Stimulated activated CD4-positive, alpha-beta T cell treated with anti-CD3 and anti-CD28 coated beads, TNF-alpha, amount 100 ng/mL, for 24 hours (primary cell): ENCODE results near the gene ACAD8.
A peak's percentile ranks its signal among the peaks of the same experiment; 100 is the strongest.
"Not testable (repeated sequence)": the region's sequence is repeated elsewhere in the genome, so short reads cannot be mapped to it uniquely, and the experiment has no call there.

ENCODE experiments used
- DNase-seq, 3 experiments: peaks; one replicate each; pipeline ENCODE4 v3.0.0-alpha.2; 2020; ENCODE audit warnings: low read depth in 3 of 3

Gene ACAD8

DNA sequence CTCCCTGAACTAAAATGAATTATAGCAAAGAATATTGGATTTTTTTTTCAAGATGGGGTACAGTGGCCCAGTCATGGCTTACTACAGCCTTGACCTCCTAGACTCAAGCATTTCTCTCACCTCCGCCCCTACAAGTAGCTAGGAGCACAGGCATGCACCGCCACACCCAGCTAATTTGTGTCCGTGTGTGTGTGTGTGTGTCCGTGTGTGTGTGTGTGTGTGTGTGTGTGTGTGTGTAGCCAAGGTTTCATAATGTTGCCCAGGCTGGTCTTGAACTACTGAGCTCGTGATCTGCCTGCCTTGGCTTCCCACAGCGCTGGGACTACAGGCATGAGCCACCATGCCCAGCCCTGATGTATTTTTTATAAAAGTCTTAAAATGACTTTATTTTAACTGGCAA, 12.8 kb upstream of the ACAD8 start:
- DNase-seq, result no peak

DNA sequence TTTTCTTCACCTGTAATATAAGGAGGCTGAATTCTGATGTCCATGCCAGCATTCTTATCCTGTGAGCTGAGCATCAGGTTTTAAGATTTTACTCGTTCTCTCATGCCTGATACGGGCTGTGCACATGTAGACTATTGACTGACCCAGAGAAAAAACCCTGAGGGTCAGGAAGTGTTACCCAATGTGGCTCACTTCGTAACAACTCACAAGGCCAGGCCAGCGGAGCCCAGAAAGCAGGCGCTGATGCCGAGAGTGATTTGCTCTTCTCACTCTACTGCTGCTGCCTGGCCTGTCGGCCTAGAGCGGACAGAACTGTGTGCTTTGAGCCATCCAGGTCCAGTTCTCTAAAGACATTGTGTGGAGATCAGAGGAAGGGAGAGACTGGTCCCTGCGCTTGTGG, 11.0 kb upstream of the ACAD8 start:
- DNase-seq, result no peak

DNA sequence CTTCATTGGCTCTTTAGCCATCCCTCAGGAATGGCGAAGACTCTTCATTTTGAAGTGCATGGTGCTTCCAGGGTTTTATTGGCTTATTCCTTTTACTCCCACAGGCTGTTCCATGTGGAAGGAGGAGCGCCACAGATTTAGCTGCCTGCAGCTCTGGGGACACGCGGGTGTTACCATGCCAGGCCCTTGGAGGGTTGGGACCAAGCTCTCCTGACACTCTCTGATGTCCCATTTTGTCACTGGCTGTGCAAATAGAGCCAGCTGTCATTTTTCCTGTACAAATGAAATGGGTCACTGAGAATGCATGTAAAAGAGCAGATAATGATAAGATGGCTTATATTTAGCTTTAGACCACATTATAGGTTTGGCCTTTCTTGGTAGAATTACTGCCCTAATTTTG, 9.5 kb upstream of the ACAD8 start:
- DNase-seq, result no peak

DNA sequence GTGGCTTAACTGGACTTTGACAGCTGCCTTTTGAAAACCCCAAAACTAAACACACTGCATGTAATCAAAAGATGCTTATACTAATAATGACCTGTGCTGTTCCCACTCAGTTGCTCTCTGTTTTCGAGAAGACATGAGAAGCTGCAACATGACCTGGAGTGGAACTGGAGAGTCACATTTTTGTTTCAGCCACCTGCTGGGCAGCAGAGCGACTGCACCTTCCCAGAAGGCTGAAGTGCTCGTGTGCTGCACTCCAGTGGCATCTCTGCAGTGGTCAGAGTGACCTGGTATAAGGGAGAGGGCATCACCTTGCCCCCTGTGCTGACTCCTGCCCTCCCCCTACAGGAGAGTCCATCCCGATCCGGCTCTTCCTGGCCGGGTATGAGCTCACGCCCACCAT, 8.8 kb upstream of the ACAD8 start:
- no peak for DNase-seq

DNA sequence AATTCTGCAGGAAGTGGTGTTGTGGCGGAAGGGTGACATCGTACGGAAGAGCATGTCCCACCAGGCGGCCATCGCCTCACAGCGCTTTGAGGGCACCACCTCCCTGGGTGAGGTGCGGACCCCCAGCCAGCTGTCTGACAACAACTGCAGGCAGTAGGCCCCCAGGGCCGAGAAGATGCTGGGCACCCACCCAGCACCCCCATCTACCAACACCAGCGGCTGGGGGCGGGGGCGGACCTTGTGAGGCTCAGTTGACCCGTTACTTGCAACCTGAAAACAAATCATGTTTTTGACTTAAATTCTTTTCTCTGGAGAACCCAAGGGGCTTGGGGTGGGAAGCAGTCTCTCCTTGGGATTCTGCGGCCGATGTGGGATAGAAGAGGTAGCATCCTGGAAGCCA, 7.9 kb upstream of the ACAD8 start:
- no peak for DNase-seq

DNA sequence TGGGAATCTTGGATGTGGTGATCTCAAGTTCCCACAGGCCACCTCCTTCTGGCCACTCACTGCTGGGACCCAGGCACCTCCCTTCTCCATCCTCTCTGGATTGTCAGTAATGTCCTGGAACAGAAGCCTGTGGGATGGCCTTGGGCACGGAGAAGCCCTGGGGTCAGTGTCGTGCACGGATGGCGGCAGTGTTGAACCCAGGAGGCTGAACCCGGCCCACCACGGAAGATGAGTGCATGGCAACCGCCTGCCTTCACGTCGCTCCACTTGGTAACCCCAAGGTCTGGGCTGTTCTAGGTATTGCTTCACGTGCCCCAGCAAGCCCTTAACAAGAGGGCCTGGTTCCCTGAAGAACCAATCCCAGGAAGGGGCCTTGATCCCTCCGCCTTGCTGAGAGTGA, 7.3 kb upstream of the ACAD8 start:
- DNase-seq, result no peak

DNA sequence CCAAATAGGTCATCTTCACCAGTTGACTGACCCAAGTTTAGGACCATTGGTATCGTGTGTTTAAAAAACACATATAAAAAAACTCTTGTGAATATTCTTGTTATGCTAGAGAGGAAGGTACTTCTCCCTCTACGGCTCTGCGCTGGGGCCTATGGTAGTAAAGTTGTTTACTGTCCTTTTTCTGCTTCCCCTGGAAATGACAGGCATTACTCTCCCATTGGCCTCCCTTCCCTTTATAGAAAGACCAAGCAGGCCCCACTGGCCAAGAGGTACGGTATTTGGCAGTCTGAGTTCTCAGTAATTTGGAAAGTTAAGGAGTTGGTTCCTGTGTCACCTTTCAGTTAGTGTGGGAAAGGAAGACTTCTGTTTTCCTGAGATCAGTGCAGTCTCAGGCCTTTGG, 6.7 kb upstream of the ACAD8 start:
- DNase-seq, result no peak

DNA sequence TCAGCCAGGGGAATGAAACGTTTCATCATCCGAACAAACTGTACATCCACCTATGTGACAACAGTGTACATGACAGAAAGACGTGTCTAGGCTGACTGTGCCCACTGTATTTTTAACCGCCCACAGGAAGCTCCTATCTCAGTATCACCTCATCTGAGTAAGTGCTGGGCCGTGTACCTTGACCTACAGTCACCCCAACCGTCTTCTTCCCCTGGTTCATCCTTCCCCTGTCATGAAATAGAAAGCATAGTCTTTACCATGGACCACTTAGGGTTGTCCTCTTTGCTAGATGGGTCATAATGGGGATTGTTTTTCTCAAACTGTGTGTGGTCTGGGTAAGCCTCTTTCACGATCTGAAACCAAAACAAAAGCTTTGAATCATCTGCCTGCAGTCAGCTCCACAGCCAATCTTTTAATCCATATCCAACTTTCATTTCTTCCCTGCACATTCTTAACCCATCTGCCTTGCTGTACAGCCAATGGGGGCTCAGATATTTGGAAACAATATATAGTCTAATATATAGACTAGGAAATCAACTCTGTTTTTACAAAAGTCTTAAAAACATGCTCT, 4.4 kb upstream of the ACAD8 start:
- no peak for DNase-seq

DNA sequence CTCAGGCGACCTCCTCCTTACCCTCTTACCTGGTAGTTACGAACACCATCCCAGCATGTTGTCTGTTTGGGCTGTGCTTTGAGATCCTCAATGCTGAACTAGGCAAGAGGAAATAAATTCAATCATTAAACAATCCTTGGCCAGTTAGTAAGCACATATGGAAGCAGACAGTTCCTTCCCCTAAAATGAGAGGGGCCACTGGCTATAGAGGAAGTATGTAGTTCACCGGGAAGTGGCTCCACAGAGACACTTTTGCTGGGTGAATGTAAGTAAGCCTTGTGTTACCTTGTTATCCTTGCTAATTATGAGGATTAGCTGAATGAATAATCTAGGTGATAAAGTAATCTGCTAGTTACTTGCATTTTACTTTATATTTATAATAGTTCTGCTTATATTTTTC, 3.1 kb upstream of the ACAD8 start:
- DNase-seq, result no peak

DNA sequence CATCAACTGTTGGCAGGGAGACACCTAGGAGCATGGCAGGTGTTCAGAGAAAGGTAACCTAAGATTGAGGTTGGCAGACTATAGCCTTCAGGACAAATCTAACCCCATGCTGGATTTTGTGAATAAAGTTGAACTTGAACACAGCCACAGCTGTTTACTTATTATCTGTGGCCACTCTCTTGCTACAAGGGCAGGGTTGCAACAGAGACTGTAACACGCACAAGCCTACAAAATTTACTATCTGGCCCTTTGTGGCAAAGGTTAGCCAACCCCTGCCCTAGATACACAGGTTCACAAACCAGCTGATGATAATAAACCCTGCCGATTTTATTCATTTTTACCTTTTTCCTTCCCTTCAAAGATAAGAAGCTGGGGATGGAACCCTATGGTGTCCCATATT, 2.7 kb upstream of the ACAD8 start:
- DNase-seq, result no peak

DNA sequence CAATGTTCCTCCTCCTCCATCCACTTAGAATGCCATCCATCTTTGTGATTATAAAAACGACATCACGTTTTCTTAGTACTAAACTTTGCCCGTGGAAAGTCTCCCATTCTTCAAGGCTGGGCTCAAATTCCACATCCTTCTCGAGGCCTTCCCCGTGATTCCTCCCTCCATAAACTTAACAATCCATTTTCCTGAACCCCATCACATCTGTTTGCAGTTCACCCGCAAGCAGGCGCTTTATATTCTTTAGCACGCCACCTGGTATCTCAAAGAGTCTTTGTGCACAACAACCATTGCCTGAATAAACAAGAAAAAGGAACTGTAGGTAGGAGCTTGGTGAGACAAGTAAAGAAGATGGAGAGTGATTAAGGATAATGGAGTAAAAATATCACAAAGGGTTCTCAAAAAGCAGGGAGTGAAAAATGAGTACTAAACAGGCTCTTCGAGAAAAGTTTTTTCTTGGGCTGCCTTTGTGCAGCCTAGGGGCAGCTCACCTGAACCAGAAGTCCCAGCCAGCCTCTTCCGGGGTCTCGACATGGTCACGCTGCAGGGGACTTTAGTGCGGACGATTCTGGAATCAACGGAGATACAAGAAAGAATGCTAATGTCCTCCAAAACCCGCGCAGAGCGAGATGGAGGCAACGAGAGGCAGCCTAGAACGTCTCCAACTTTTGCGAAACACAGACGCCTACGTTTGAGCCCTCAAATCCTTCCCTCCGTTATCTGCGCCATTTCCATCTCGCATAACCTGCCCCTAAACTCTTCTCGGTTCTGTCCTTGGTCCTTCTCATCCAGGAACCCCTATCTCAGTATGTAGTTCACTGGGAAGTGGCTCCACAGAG, 801 bp upstream of the ACAD8 start:
- DNase-seq, result no peak

DNA sequence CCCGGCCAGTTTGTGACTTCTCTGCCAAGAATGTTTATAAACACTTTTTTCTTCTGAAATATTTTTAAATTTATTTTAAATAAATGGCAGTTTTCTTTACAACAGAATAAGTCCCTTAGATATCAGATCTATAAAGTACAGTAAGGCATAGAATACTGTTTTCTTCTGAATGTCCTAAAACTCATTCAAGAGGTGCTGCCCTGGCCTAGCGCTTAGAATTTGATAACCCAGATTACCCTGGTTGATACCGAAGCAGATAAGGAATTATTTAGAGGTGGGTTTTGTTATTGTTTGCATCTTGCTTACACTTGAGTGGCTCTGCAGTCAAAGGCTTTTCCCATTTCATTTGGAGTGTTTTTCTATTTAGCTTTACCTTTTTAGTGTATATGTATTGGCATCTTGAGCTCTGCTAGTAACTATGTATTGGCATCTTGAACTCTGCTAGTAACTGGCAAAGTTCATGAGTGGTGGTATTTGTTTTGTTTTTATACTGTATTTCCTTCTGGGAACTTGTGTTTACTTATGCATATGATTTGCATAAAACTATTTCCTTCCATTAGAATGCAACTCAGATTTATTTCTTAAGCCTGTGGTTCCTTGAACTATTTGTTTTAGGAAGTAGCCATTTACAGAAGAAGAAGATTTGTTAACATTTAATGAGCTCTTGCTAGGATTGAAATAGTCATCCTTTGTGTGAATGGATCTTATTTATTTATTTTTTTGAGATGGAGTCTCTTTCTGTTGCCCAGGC, 1.2 kb downstream of the ACAD8 start:
- DNase-seq, result no peak

DNA sequence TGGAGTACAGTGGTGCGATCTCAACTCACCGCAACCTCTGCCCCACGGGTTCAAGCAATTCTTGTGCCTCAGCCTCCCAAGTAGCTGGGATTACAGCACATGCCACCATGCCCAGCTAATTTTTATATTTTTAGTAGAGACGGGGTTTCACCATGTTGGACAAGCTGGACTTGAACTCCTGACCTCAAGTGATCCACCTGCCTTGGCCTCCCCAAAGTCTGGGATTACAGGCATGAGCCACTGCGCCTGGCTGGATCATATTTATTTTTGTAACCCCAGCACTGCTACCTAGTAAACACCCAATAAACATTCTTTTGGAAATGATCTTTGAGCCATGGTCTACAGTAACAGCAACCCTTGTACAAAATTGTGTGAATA, 1.8 kb downstream of the ACAD8 start:
- not testable (repeated sequence) for DNase-seq

DNA sequence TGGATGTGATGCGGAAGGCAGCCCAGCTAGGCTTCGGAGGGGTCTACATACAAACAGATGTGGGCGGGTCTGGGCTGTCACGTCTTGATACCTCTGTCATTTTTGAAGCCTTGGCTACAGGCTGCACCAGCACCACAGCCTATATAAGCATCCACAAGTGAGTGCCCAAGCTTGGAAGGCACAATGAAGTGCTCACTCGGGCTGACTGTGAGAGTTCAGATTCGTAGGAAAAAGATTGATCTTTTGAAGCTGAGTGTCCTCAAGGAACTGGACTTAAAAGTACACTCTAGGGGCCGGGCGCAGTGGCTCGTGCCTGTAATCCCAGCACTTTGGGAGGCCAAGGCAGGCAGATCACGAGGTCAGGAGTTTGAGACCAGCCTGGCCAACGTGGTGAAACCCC, 3.7 kb downstream of the ACAD8 start:
- DNase-seq, result no peak

DNA sequence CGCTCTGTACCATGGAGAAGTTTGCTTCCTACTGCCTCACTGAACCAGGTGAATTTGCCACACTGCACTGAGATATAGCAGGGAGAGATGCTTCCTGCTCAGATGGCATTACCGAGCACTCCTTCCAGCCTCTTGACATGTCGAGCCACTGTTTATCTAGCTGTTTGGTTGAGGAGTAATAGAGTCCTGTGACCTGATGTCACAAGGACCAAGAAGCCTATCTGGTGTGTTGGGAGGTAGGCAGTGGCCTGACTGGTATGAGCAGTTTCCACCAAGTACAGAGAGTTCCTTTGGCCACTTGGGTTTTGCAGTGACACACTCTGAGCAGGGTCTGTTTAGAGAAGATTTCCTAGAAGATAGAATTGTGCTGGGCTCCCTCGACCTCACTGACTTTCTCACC, 5.2 kb downstream of the ACAD8 start:
- DNase-seq, result no peak

DNA sequence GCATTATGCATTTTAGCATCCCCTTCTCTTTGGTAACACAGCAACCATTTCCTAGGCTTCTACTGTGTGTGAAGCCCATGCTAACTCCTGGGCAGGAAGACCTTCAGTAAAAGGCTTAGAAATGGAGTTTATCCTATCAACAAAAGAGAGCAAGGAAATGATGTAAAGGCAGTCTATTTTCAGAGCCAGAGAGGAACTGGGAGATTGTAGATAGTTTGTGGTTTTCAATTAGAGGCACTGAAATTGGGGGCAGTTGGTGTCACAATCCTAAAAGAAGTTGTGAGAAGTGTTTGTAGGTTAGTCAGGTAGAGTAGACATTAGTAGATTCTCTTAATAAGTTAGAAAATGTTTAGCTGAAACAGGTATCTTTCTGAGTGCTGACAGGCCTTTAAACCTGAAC, 7.1 kb downstream of the ACAD8 start:
- DNase-seq, result no peak

DNA sequence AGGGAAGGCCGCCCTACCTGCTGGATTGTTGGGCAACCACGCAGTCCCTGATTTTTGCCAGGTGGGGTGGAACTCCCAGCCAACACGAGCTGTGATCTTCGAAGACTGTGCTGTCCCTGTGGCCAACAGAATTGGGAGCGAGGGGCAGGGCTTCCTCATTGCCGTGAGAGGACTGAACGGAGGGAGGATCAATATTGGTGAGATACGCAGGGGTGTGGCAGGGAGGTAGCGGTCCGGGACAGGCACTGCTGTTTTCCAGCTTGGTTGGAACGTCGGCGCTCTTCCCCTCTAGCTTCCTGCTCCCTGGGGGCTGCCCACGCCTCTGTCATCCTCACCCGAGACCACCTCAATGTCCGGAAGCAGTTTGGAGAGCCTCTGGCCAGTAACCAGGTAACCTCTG, 7.6 kb downstream of the ACAD8 start:
- no peak for DNase-seq

DNA sequence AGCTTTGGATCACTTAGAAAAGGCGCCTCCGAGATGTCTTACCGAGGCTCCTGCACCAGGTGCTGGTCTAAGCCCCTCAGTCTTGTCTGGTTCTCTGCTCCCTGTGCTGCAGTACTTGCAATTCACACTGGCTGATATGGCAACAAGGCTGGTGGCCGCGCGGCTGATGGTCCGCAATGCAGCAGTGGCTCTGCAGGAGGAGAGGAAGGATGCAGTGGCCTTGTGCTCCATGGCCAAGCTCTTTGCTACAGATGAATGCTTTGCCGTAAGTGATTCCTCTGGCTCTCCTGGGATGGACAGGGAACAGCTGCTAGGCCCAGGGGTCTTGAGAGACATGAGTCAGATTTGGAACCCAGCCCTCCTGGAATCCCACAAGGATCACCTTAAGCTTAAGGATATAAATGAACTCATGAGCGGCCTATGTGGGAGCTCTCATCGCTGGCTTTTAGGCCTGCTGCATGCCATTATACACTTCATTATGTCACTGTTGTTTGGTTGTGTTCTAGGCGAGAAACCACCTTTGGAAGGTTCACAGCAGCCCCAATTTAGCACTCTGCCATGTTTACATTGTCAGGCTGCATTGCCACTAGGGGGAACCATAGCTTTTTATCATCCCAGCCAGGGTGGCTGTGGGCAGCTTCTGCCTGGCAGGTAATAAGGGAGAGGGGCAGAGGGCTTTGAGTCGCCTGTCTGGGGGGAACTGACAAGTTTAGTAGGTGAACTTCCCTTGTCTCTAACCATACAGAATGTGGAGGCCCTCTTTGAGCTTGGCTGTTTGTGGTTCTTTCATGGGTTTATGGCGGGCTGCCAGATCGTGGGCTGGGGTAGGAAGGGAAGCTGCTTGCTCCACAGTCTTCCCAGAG, 8.5 kb downstream of the ACAD8 start:
- DNase-seq, result peak in 1 of 3 experiments; percentile 31

DNA sequence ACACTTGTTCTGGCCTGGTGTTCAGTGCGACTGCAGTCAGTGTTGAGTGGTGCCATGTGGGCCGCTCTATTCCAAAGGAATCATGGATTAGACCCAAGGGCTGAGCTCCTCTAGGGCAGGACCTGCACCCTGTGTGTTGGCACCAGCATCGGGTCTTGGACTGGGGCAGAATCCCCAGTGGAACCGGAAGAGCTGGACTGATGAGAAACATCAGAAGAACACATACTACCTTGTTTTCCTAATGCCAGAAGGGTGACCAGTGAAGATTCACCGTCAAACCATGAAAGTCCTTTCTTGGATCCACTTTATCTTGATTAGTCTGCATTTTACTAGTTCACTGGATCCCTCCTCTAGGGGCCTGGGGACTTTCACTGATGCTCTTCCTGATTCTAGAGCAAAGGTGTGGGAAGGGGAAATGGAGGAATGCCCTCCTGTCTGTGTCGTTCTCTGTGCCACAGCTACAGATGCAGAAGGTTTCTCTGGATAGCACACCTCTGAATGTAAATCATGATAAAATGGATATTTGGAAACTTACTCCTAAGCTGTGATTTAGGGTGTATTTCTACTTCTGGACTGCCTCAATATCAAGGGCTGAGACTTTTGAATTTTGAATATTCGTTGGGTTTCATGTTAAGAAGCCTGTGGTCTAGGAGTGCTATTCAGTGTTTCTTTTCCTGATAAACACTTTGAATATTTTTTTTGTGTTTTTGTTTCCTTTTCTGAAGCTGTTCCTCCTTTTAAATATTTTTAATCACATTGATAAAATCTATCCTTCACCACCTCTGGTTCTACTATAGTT, 11.8 kb downstream of the ACAD8 start:
- no peak for DNase-seq

DNA sequence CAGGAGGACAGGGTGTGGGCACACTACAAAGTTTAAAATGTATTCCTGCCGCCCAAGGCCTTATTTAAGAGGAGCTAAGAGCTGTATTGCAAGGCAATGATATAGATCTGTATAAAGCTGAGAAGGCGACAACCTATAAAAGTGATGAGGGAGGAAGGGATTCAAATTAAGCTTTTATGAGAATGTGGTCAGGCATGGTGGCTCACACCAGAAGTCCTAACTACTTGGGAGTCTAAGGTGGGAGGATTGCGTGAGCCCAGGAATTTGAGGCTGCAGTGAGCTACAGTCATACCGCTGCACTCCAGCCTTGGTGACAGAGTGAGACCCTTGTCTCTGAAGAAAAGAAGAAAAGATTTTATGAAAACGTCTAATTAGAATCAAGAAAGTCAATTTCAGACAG, 13.1 kb downstream of the ACAD8 start:
- no peak for DNase-seq

DNA sequence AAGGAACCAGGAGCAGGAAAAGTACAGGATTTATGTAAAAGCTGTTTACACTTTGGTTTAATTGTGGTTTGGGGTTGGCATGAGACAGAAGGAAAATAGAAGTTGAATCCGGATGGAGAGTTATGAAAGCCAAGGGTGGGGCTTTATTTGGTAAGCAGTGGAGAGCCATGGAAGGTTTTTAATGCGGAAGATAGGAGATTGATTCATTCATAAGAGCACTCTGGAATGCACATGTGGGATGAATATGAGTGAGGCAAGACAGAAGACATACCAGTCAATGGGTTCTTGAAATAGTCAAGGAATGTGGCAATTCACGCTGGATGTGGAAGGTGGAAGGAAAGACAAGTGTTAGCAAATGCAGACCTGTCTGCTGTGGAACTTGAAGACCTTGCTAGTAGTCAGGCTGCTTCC, 13.5 kb downstream of the ACAD8 start:
- DNase-seq, result no peak
